Measurements from ENCODE around the gene ATG16L1. TPM values are rescaled to one million over a fixed set of nuclear protein-coding genes. Genes with fewer than 3 reads are reported as not detected.

The ATG16L1 gene
- total and polyA plus RNA-seq, 11 donors = 7.0 to 26.7 (median 15.8) TPM

DNA sequence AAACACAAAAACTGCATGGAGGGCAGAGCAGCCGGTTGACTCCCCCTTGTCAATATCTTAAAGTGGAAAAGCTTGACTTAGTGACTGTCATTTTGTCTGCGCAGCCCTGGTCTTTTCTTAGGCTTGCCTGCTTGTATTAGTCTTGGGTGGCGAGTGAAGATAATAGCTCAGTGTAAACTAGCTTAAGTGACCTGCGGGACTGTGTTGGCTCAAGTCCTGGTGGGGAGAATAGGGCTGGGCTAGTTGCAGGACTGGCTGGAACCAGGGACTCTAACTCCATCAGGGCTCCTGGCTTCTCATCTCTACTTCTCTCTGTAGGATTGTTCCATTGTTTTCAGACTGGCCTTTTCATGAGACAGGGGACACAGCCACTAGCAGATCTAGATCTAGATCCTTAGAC, 8.1 kb upstream of the ATG16L1 start:
- ATAC-seq (peak in 1 of 4 donors; percentile 32), DNase-seq (no peak)
- no peaks in the 10 kb centered on the region for H3K36me3 ChIP-seq
- peak overlapping the region in 1 of 12 donors; percentile 72 for H3K27ac ChIP-seq
- no peaks in the 10 kb centered on the region for H3K27me3 ChIP-seq
- TF ChIP-seq POLR2A (IDR thresholded peaks at IDR 0.05) = no peak
- TF ChIP-seq, protein P1, sequence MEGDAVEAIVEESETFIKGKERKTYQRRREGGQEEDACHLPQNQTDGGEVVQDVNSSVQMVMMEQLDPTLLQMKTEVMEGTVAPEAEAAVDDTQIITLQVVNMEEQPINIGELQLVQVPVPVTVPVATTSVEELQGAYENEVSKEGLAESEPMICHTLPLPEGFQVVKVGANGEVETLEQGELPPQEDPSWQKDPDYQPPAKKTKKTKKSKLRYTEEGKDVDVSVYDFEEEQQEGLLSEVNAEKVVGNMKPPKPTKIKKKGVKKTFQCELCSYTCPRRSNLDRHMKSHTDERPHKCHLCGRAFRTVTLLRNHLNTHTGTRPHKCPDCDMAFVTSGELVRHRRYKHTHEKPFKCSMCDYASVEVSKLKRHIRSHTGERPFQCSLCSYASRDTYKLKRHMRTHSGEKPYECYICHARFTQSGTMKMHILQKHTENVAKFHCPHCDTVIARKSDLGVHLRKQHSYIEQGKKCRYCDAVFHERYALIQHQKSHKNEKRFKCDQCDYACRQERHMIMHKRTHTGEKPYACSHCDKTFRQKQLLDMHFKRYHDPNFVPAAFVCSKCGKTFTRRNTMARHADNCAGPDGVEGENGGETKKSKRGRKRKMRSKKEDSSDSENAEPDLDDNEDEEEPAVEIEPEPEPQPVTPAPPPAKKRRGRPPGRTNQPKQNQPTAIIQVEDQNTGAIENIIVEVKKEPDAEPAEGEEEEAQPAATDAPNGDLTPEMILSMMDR (IDR thresholded peaks at IDR 0.05) = no peak
- H3K4me3 ChIP-seq = no peak overlapping the region
- intact Hi-C loops (cut with DNase I) = loop anchor here in 1 of 10 donors (10.0 kb wide), 1 partner anchor 129 kb away; no protein-coding TSS in a partner anchor
- no peaks in the 10 kb centered on the region for H3K9me3 ChIP-seq
- 69 to 76% (median 70%) methylated on average over 4 of the region's 4 CpGs for WGBS, 4 donors
- peaks cover 0 to 49% (median 0%) of the 10 kb centered on the region in 12 donors for H3K4me1 ChIP-seq

DNA sequence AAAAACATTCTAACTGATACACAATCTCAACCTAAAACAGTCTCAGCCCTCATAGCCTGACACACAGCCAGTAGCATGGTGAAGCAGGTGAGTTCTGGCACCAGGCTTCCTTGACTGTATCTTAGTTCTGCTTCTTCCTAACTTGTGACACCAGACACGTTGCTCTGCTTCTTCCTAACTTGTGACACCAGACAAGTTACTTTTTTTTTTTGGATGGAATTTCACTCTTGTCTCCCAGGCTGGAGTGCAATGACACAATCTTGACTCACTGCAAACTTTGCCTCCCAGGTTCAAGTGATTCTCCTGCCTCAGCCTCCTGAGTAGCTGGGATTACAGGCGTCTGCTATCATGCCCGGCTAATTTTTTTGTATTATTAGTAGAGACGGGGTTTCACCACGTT, 6.7 kb upstream of the ATG16L1 start:
- intact Hi-C loops (cut with DNase I) = loop anchor here in 3 of 10 donors (5.0 to 10.0 kb wide), 3 partner anchors 130 to 643 kb away; no protein-coding TSS in a partner anchor
- no peak overlapping the region for H3K27ac ChIP-seq
- ATAC-seq = no peak

DNA sequence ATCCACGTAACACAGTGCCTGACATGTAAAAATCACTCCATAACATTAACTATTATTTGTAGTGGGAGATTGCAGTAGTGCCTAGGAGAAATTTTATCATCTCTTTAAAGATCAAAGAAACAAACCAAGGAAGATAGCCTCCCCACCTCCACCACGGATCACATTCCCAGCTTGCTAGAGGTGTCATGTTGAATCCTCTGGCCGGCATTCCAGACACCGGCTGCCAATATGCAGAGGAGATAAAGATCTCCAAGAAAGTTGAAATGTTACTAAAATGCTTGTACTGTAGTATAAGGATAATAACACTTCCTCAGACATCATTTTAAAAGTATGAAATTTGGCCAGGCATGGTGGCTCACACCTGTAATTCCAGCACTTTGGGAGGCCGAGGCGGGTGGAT, 6.1 kb upstream of the ATG16L1 start:
- intact Hi-C loops (cut with DNase I) = loop anchor here in 3 of 10 donors (5.0 to 10.0 kb wide), 3 partner anchors 131 to 643 kb away; no protein-coding TSS in a partner anchor

More for the DNA sequence above, 6.7 kb upstream of the ATG16L1 start:
- H3K9me3 ChIP-seq = no peaks in the 10 kb centered on the region
- WGBS, 4 donors = 54 to 69% (median 58%) methylated on average over 5 of the region's 5 CpGs
- peaks cover 0 to 63% (median 0%) of the 10 kb centered on the region in 12 donors for H3K4me1 ChIP-seq
- no peaks in the 10 kb centered on the region for H3K36me3 ChIP-seq
- H3K4me3 ChIP-seq = no peak overlapping the region
- H3K27me3 ChIP-seq = no peaks in the 10 kb centered on the region
- TF ChIP-seq, protein P1 (IDR thresholded peaks at IDR 0.05) = no peak
- TF ChIP-seq POLR2A (IDR thresholded peaks at IDR 0.05) = no peak
- DNase-seq = no peak

DNA sequence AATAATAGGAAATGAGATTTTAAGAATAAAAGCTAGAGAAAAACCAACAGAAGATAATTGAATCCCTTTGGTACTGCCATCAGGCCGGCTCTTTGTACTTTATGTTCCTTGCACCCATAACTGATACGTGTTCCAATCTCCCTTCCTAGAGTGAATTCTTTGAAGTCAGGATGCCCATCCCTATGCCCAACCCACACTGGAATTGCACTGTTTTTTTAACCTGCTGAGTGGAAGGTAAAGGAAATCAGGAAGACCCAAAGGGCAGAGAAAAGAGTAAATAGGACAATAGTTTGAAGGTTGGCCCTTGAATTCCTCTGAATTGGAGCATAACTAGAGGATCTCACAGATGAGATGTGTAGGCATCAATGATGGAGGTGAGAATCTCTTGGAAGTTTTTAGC, 4.4 kb upstream of the ATG16L1 start:
- no peaks in the 10 kb centered on the region for H3K27me3 ChIP-seq
- no peaks in the 10 kb centered on the region for H3K36me3 ChIP-seq
- H3K27ac ChIP-seq = peak overlapping the region in 1 of 12 donors; percentile 37
- H3K4me1 ChIP-seq = peaks cover 0 to 62% (median 0%) of the 10 kb centered on the region in 12 donors
- no peak for TF ChIP-seq POLR2A (IDR thresholded peaks at IDR 0.05)
- TF ChIP-seq, protein P1 (IDR thresholded peaks at IDR 0.05) = no peak
- H3K4me3 ChIP-seq = no peak overlapping the region
- intact Hi-C loops (cut with DNase I) = loop anchor here in 3 of 10 donors (5.0 to 10.0 kb wide), 3 partner anchors 132 to 645 kb away; no protein-coding TSS in a partner anchor
- no peak for ATAC-seq
- no peaks in the 10 kb centered on the region for H3K9me3 ChIP-seq
- DNase-seq = no peak
- 78 to 79% (median 78%) methylated on average over 2 of the region's 2 CpGs for WGBS, 4 donors

More for the DNA sequence above, 6.1 kb upstream of the ATG16L1 start:
- H3K36me3 ChIP-seq = no peaks in the 10 kb centered on the region
- DNase-seq (no peak), ATAC-seq (no peak)
- H3K27ac ChIP-seq = no peak overlapping the region
- no peak for TF ChIP-seq POLR2A (IDR thresholded peaks at IDR 0.05)
- TF ChIP-seq, protein P1 (IDR thresholded peaks at IDR 0.05) = no peak
- no peak overlapping the region for H3K4me3 ChIP-seq
- H3K4me1 ChIP-seq = peaks cover 0 to 69% (median 0%) of the 10 kb centered on the region in 12 donors
- WGBS, 4 donors = 67 to 75% (median 71%) methylated on average over 6 of the region's 6 CpGs
- no peaks in the 10 kb centered on the region for H3K27me3 ChIP-seq
- no peaks in the 10 kb centered on the region for H3K9me3 ChIP-seq

Data from heart left ventricle (tissue), 16 donors.